GM18499 (cell line): ENCODE results near the gene KRTAP10-1.
"Not testable (repeated sequence)": the region's sequence is repeated elsewhere in the genome, so short reads cannot be mapped to it uniquely, and the experiment has no call there.

ENCODE experiments used
- ATAC-seq: cut with Tn5 transposase; IDR thresholded peaks from one replicate; pipeline ENCODE4 v1.9.1; 2021; ENCODE audit warnings: moderate number of reproducible peaks; ENCODE audit not compliant: insufficient read depth, unreplicated experiment

KRTAP10-1 gene

GRCh38 chr21:44550285-44550684 is 10.3 kb upstream of the KRTAP10-1 start:
- not testable (repeated sequence) for ATAC-seq

DNA sequence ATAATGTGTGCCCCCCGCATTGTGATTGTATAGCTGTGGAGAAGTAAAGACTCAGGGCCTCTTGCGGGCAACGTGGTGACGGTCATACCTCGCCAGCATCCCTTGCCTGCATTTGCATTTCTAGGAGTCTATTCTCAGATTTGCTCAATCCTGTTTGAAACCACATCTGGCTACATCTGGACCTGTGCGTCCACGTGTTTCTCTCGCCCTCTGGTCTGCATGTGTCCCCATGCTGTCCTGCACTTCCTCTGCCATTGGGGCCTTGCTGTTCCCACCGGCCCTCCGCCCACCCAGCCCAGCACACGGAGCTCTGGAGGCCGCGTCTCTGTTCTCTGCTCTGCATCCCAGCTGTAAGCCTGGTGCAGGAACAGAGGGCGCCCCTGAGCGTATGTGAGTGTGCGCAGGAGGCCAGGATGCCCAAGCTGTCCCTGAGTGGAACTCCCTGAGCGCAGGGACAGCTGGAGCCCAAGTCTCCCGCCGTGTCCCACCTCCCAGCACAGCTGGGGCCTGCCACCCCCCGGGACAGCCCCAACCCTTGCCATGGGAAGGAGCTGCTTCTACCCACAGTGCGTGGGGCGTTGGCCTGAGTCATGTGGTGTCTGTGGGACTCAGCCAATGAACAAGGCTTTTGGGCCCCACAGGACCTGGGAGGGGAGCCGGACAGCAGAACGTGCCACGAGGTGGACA is 9.7 kb upstream of the KRTAP10-1 start:
- no peak for ATAC-seq

DNA sequence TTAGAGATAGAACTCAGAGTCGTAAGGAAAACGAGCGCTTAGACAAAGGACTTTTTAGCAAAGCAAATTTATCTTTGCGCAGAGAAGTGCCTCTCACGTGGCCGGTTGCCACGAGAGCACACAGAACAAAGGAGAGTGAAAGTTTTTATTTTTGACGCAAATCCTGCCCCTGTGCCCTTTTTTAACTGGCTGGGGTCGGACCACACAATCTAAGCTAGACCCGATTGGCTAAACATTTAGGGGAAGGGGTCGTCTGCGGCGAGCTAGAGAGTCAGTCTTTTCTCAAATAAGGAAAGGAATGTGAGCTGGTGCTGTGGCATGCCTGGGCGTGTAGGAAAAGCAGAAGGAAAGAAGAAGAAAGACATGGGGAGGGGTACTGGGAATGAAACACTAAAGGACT is 8.9 kb upstream of the KRTAP10-1 start:
- no peak for ATAC-seq

DNA sequence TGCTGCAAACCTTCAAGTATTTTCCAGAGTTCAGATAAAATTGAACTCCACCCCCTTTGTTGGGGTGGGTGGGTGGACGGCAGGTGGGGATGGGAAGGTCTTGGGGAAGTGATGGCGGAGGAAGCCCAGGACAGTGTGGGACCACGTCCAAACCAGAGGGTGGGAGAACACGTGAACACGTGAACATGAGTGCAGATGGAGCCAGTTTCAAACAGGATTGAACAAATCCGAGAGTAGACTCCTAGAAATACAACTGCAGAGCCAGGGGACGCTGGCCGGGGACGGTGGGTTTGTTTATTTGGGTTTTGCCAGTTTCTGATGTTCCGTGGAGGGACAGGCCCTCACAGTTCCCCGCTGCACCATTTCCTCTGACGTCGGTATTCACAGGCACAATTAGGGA is 8.4 kb upstream of the KRTAP10-1 start:
- no peak for ATAC-seq

DNA sequence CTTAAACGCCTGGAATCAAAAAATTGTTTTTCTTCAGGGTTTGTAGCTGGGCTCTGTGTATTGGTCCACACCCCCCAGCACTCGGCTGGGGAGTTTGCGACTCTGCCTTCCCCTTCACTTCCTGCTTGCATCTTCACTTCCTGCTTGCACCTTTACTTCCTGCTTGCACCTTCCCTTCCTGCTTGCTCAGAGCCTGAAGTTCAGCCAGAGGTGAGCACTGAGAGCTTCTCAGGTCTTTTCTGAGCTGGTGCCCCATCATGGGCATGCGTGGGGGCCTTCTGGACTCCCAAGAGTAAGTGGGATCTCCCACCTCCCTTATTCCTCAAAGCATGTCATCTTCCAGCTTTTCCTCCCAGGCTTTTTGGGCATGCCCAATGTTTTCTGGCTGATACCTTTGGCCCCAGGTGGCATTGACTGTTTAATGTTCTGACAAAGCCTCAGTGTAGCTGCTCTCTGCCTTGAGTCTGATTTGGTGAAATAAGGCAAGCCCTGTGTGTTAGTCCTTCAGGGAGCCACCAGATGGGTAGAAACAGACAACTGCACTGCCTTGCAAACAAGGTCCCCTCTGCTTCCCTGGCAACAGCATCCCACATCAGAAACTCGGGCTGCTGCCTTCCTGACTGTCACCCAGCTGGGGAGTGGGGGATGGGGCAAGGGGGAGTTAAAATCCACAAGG is 7.8 kb upstream of the KRTAP10-1 start:
- ATAC-seq: no peak

GRCh38 chr21:44544566-44544965 is 4.6 kb upstream of the KRTAP10-1 start:
- no peak for ATAC-seq

- no peak for ATAC-seq
Observed at GRCh38 chr21:44542716-44543115, 2.7 kb upstream of the KRTAP10-1 start.

GRCh38 chr21:44540741-44541288 is 820 bp upstream of the KRTAP10-1 start:
- ATAC-seq: no peak

- ATAC-seq: no peak
Observed at GRCh38 chr21:44539046-44539445, 949 bp downstream of the KRTAP10-1 start.

- no peak for ATAC-seq
Observed at GRCh38 chr21:44537930-44538911, 1.8 kb downstream of the KRTAP10-1 start.

DNA sequence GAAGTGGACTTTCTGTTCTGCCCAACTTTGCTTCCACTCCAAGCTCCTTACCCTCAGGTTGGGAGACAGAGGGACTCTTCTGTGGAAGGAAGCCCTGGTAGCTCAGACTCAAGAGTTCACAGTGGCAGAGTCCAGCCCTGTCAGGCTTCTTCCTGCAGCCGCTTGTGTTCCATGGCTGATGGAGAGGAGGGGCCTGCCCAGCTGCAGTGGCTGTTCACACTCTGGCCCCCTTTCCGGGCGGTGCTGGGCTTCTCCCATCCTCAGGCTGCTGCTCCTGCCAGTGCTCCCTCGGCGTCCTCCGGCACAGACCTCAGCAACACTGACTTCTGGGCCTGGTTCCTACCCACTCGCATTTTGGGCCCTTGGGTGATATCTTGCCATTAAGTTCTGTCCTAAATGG is 4.0 kb downstream of the KRTAP10-1 start:
- no peak for ATAC-seq

DNA sequence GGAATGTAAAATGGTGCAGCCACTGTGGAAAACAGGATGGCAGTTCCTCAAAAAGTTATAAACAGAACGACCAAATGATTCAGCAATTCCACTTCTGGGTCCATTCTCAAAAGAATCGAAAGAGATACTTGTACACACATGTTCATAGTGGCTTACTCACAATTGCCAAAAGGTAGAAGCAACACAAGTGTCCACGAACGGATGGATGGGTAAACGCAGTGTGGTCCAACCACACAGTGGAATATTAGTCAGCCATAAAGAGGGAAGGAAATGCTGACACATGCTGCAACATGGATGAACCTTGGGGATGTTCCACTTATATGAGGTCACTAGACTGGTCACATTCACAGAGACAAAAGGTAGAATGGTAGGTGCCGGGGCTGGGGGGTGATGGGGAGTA is 5.3 kb downstream of the KRTAP10-1 start:
- no peak for ATAC-seq

DNA sequence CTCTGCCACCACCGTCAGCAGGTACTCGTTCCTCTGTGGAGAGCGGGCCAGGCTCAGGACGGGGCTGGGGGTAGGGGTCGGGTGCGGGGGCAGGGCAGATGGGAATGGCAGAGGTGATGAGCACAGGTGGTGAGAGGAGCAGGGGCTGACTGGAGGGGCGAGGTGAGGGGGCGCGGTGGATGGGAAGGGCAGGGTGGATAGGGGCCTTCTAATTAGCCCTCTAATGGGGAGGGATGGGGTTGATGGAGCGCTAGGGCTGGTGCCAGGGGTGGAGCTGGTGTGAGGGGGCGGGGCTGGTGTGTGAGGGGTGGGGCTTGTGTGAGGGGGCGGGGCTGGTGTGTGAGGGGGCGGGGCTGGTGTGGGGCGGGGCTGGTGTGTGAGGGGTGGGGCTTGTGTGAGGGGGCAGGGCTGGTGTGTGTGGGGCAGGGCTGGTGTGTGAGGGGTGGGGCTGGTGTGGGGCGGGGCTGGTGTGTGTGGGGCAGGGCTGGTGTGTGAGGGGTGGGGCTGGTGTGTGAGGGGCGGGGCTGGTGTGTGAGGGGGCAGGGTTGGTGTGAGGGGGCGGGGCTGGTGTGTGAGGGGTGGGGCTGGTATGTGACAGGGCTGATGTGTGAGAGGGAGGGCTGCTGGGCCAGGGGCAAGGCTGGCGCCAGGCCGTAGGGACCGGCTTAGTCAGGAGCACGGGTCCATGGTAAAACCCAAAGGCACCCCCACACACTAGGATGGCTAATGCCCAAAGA is 5.9 kb downstream of the KRTAP10-1 start:
- no peak for ATAC-seq

DNA sequence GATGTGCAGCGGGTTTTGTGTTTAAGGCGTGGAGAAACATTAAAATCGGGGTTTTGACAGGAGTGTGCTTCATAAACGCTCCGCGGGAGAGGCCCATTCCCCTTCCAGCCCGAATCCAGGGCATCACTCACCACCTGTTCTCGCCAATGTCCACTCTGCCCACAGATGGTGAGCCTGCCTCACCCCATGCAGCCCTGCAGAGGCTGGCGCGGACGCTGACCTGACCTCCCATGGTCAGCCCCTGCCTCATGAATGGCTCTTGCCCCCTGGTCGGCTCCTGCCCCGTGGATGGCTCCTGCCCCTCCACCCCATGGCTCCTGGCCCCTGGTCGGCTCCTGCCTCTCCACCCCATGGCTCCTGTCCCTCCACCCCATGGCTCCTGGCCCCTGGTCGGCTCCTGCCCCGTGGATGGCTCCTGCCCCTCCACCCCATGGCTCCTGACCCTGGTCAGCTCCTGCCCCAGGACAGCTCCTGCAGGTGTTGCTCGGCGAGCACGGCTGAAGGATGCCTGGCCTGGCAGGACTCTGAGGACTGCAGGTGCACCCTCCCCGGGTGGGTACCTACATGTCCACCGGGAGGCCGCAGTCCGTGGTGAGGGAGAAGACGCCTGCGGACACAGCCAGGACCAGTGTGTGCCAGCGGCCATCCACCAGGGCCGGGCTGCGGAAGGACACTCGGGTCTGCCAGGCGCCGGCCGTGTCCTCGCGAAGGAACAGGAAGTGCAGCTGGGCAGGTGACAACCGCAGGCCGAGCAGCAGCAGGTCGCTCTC is 6.7 kb downstream of the KRTAP10-1 start:
- ATAC-seq: no peak

- ATAC-seq: no peak
Observed at GRCh38 chr21:44532712-44533111, 7.3 kb downstream of the KRTAP10-1 start.

- no peak for ATAC-seq
Observed at GRCh38 chr21:44531606-44532564, 8.1 kb downstream of the KRTAP10-1 start.

DNA sequence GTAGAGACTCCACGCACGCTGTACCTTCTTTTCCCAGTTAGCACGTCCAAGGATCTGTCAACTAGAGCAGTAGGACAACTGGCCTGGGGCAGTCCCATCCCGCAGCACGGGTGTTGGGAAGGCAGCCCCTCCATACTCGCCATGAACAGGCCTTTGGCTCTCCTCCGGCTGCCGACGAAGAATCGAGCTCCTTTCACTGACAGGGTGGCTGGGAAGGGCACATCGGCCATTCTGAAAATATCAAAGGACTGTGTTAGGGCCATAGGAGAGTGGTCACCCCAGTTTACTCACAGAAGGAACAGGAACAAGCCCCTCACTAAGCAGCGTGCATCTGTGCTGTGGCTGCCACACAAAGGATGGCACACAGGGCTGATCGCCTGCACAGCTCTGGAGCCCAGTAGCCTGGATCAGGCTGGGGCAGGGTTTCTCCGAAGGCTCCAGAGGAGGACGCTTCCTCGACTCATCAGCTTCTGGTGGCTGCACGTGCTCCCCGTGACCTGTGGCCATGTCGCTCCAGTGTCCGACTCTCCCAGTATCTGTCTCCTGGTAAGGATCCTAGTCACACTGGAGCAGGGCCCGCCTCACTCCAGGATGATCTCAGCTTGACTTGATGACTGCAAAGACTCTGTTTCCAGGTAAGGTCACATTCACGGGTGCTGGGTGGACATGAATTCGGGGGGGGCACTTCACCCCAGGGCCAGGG is 8.9 kb downstream of the KRTAP10-1 start:
- no peak for ATAC-seq
